ENCODE measurements around the gene PRKAR2B.

Gene PRKAR2B

GRCh38 chr7:107044347-107045194, at the start of gene PRKAR2B:
PRKAR2B (plus strand) TSS chr7:107044705; CDS start chr7:107044908, 203 bp downstream.
- no peaks in the 10 kb centered on the region for H3K27me3 ChIP-seq (ENCODE audit: control insufficient read depth in 5 of 5, insufficient read depth in 4 of 5, low read length in 5 of 5)
- H3K9ac ChIP-seq (ENCODE audit: low read length in 5 of 5): peak within 1 kb of the TSS; percentile 76 to 94 (median 88)
- peak within 1 kb of the TSS; percentile 92 for H3K27ac ChIP-seq (ENCODE audit: low read depth, low read length)
- H3K4me3 ChIP-seq (ENCODE audit: low read depth in 1 of 5, low read length in 5 of 5): peak within 1 kb of the TSS; percentile 89 to 100 (median 95)
- H3K4me1 ChIP-seq (ENCODE audit: control insufficient read depth in 5 of 5, insufficient read depth in 5 of 5, low read length in 5 of 5): peaks cover 0 to 40% (median 32%) of the 10 kb centered on the region in 5 donors
- no peaks in the 10 kb centered on the region for H3K36me3 ChIP-seq (ENCODE audit: control insufficient read depth in 5 of 5, insufficient read depth in 5 of 5, low read length in 5 of 5)
- no peaks in the 10 kb centered on the region for H3K9me3 ChIP-seq (ENCODE audit: control insufficient read depth in 5 of 5, low read length in 5 of 5)

DNA sequence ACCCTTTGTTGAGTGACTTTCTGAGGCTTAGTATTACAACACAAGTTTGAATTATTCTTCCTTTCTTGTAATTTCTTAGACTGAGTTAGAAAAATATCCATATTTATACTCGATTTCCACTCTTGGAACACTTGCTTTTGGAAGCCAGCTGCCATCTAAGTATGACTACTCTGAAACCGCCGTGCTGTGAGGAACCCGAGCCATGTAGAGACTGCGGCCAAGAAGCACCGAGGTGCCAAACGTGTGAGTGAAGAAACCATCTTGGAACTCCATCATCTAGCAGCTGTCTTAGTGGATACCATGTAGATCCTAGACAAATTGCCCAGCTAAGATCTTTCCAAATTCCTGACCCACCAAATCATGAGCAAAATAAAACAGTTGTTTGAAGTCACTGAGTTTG, 49.7 kb upstream of the PRKAR2B start:
- Histone ChIP-seq H3K27me3 (ENCODE audit: control insufficient read depth in 5 of 5, insufficient read depth in 4 of 5, low read length in 5 of 5) (no peaks in the 10 kb centered on the region), H3K9ac (ENCODE audit: low read length in 5 of 5) (no peak overlapping the region), H3K9me3 (ENCODE audit: control insufficient read depth in 5 of 5, low read length in 5 of 5) (no peaks in the 10 kb centered on the region), H3K27ac (ENCODE audit: low read depth, low read length) (no peak overlapping the region), H3K4me1 (ENCODE audit: control insufficient read depth in 5 of 5, insufficient read depth in 5 of 5, low read length in 5 of 5) (peaks cover 0 to 20% (median 16%) of the 10 kb centered on the region in 5 donors), H3K4me3 (ENCODE audit: low read depth in 1 of 5, low read length in 5 of 5) (no peak overlapping the region), H3K36me3 (ENCODE audit: control insufficient read depth in 5 of 5, insufficient read depth in 5 of 5, low read length in 5 of 5) (no peaks in the 10 kb centered on the region)

DNA sequence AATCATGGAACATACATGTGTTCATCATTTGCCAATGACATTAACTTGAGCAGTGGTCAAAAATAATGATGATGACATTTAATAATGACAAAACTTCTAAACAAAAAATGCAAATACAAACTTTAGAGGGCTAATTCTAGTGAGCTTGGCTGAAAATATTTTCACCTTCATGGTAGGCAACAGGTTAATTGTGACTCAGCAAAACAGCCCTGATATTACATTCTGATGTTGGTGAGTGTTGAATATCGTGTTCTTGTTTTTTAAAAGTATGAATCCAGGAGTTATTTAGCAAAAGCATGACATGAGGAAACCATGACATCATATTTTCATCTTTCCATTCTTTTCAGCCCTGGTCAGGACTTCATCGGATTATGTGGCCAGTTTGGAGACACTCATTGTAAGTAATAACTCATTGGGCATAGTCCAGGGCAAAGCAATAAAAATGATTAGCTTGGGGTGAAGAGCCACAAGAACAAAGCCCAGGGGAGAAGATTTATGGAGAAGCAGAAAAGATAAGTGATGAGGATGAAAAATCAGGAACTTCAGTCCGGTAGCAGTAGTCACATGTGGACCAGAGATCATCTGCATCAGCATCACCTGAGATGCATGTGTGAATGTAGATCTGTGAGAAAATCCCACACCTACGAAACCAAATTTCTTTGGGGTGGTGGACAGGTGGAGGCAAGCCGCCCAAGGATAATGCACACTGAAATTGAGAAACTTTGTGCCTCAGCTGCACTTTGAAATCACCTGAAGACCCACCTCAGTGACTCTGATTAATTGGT, 46.8 kb upstream of the PRKAR2B start:
- H3K36me3 ChIP-seq (ENCODE audit: control insufficient read depth in 5 of 5, insufficient read depth in 5 of 5, low read length in 5 of 5): no peaks in the 10 kb centered on the region
- no peak overlapping the region for H3K4me3 ChIP-seq (ENCODE audit: low read depth in 1 of 5, low read length in 5 of 5)
- H3K9ac ChIP-seq (ENCODE audit: low read length in 5 of 5): no peak overlapping the region
- no peaks in the 10 kb centered on the region for H3K27me3 ChIP-seq (ENCODE audit: control insufficient read depth in 5 of 5, insufficient read depth in 4 of 5, low read length in 5 of 5)
- no peaks in the 10 kb centered on the region for H3K9me3 ChIP-seq (ENCODE audit: control insufficient read depth in 5 of 5, low read length in 5 of 5)
- peaks cover 0 to 19% (median 16%) of the 10 kb centered on the region in 5 donors for H3K4me1 ChIP-seq (ENCODE audit: control insufficient read depth in 5 of 5, insufficient read depth in 5 of 5, low read length in 5 of 5)
- peak overlapping the region; percentile 80 for H3K27ac ChIP-seq (ENCODE audit: low read depth, low read length)

GRCh38 chr7:106999023-106999422, 45.5 kb upstream of the PRKAR2B start:
- Histone ChIP-seq H3K9me3 (ENCODE audit: control insufficient read depth in 5 of 5, low read length in 5 of 5) (no peaks in the 10 kb centered on the region), H3K9ac (ENCODE audit: low read length in 5 of 5) (peak overlapping the region in 1 of 5 donors; percentile 48), H3K27me3 (ENCODE audit: control insufficient read depth in 5 of 5, insufficient read depth in 4 of 5, low read length in 5 of 5) (no peaks in the 10 kb centered on the region), H3K36me3 (ENCODE audit: control insufficient read depth in 5 of 5, insufficient read depth in 5 of 5, low read length in 5 of 5) (no peaks in the 10 kb centered on the region), H3K27ac (ENCODE audit: low read depth, low read length) (peak overlapping the region; percentile 80), H3K4me3 (ENCODE audit: low read depth in 1 of 5, low read length in 5 of 5) (no peak overlapping the region), H3K4me1 (ENCODE audit: control insufficient read depth in 5 of 5, insufficient read depth in 5 of 5, low read length in 5 of 5) (peaks cover 0 to 17% (median 13%) of the 10 kb centered on the region in 5 donors)

DNA sequence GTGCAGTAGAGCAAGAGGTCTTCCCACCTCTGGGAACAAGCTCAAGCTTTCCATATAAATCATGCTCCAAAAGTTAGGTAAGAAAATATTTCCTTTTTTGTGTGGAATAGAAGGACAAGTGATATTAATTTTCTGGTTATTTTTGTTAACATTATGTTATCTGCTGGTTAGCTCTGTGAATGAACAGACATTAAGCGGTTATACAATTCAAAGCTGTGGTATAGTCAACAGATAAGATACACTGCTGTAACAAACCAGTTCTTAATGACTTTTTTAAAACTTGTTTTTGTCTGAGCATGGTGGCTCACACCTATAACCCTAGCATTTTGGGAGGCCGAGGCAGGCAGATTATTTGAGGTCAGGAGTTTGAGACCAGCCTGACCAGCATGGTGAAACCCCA, 43.0 kb upstream of the PRKAR2B start:
- H3K9ac ChIP-seq (ENCODE audit: low read length in 5 of 5): no peak overlapping the region
- peaks cover 0 to 15% (median 6%) of the 10 kb centered on the region in 5 donors for H3K4me1 ChIP-seq (ENCODE audit: control insufficient read depth in 5 of 5, insufficient read depth in 5 of 5, low read length in 5 of 5)
- no peaks in the 10 kb centered on the region for H3K9me3 ChIP-seq (ENCODE audit: control insufficient read depth in 5 of 5, low read length in 5 of 5)
- no peaks in the 10 kb centered on the region for H3K36me3 ChIP-seq (ENCODE audit: control insufficient read depth in 5 of 5, insufficient read depth in 5 of 5, low read length in 5 of 5)
- H3K27me3 ChIP-seq (ENCODE audit: control insufficient read depth in 5 of 5, insufficient read depth in 4 of 5, low read length in 5 of 5): no peaks in the 10 kb centered on the region
- no peak overlapping the region for H3K4me3 ChIP-seq (ENCODE audit: low read depth in 1 of 5, low read length in 5 of 5)
- H3K27ac ChIP-seq (ENCODE audit: low read depth, low read length): peak overlapping the region; percentile 63

DNA sequence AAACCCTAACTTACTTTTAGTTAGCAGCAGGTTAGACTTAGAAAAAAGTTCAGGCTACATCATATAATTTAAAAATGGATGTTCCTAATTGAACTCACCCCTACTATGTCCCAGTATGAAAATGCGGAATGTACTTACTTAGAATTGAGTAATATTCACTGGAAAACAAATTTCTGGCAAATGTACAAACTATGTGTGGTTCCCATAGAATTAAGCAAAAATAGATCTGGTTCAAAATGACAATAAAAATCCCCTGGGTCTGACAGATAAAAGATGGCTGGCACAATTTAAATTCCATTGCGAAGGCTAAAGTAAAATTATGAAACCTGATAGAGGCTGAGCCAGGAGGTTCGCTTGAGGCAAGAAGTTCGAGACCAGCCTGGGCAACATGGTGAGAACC, 42.4 kb upstream of the PRKAR2B start:
- H3K36me3 ChIP-seq (ENCODE audit: control insufficient read depth in 5 of 5, insufficient read depth in 5 of 5, low read length in 5 of 5): no peaks in the 10 kb centered on the region
- peaks cover 0 to 15% (median 6%) of the 10 kb centered on the region in 5 donors for H3K4me1 ChIP-seq (ENCODE audit: control insufficient read depth in 5 of 5, insufficient read depth in 5 of 5, low read length in 5 of 5)

GRCh38 chr7:107002529-107002998, 41.9 kb upstream of the PRKAR2B start:
- H3K27me3 ChIP-seq (ENCODE audit: control insufficient read depth in 5 of 5, insufficient read depth in 4 of 5, low read length in 5 of 5): no peaks in the 10 kb centered on the region
- peaks cover 0 to 20% (median 9%) of the 10 kb centered on the region in 5 donors for H3K4me1 ChIP-seq (ENCODE audit: control insufficient read depth in 5 of 5, insufficient read depth in 5 of 5, low read length in 5 of 5)
- H3K9ac ChIP-seq (ENCODE audit: low read length in 5 of 5): no peak overlapping the region
- no peak overlapping the region for H3K4me3 ChIP-seq (ENCODE audit: low read depth in 1 of 5, low read length in 5 of 5)
- H3K9me3 ChIP-seq (ENCODE audit: control insufficient read depth in 5 of 5, low read length in 5 of 5): no peaks in the 10 kb centered on the region
- H3K27ac ChIP-seq (ENCODE audit: low read depth, low read length): peak overlapping the region; percentile 63
- H3K36me3 ChIP-seq (ENCODE audit: control insufficient read depth in 5 of 5, insufficient read depth in 5 of 5, low read length in 5 of 5): no peaks in the 10 kb centered on the region

More for the DNA sequence above, 42.4 kb upstream of the PRKAR2B start:
- H3K27ac ChIP-seq (ENCODE audit: low read depth, low read length): peak overlapping the region; percentile 63
- H3K27me3 ChIP-seq (ENCODE audit: control insufficient read depth in 5 of 5, insufficient read depth in 4 of 5, low read length in 5 of 5): no peaks in the 10 kb centered on the region
- no peak overlapping the region for H3K9ac ChIP-seq (ENCODE audit: low read length in 5 of 5)
- no peaks in the 10 kb centered on the region for H3K9me3 ChIP-seq (ENCODE audit: control insufficient read depth in 5 of 5, low read length in 5 of 5)
- H3K4me3 ChIP-seq (ENCODE audit: low read depth in 1 of 5, low read length in 5 of 5): no peak overlapping the region

DNA sequence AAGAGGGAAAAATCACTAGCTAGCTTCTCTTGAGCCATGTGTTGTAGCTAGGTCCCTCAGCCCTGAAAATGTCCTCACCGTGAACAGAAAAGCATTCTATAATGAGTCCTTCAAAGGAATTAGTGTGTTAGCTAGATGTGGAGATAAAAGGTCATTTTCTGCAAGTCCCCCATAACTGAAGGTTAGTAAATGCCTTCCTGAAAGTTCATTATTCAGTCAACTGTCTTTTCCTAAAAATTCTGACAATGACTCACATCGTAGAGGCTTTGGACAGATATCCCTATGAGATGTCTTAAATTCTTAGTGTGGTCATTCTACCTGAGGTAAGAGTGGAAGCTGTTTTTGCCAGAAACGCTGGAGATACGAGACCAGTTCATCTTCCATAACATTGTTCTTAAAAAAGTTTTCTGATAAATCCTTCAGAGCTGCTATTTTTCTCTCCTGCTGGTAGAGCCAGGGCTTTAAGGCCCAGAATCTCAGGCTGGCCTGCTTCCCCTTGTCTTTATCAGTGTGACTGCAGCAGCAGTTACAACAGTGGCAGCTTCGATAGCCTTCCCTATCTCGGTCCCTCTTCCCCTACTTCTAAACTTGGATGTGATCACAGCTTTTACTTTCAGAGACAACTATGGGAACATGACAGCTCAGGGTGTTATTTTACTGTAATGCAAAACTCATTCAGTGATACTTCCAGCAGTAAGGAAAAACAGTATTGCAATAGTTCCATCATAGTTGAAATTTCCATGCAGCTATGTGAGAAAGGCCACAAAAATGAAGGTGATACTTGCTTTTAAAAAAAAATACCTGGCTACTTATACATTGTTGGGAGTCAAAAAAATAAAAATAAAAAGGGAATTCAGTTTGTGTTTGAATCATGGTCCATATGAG, 37.3 kb upstream of the PRKAR2B start:
- no peaks in the 10 kb centered on the region for H3K36me3 ChIP-seq (ENCODE audit: control insufficient read depth in 5 of 5, insufficient read depth in 5 of 5, low read length in 5 of 5)
- H3K4me3 ChIP-seq (ENCODE audit: low read depth in 1 of 5, low read length in 5 of 5): no peak overlapping the region
- peak overlapping the region in 1 of 5 donors; percentile 35 for H3K9ac ChIP-seq (ENCODE audit: low read length in 5 of 5)
- H3K27me3 ChIP-seq (ENCODE audit: control insufficient read depth in 5 of 5, insufficient read depth in 4 of 5, low read length in 5 of 5): no peaks in the 10 kb centered on the region
- peak overlapping the region; percentile 61 for H3K27ac ChIP-seq (ENCODE audit: low read depth, low read length)
- no peaks in the 10 kb centered on the region for H3K9me3 ChIP-seq (ENCODE audit: control insufficient read depth in 5 of 5, low read length in 5 of 5)
- peaks cover 0 to 14% (median 4%) of the 10 kb centered on the region in 5 donors for H3K4me1 ChIP-seq (ENCODE audit: control insufficient read depth in 5 of 5, insufficient read depth in 5 of 5, low read length in 5 of 5)

DNA sequence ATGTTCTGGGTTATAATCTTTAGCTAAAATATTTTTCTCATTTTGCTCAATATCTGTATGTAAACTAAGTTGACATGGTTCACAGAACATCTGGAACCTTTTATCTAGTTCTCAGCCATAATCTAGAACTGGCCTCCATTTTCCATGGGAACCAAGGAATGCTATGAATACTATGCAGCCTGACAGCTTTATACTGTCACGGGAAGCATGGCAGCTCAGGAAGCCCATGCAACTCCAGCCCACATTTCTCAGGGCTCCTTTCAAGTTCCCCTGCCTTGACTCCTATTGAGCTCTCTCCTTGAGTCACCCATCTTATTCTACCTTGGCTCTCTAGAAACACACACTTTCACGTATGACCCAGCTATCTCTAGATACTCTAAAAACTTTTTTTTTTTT, 36.6 kb upstream of the PRKAR2B start:
- Histone ChIP-seq H3K27me3 (ENCODE audit: control insufficient read depth in 5 of 5, insufficient read depth in 4 of 5, low read length in 5 of 5) (no peaks in the 10 kb centered on the region), H3K36me3 (ENCODE audit: control insufficient read depth in 5 of 5, insufficient read depth in 5 of 5, low read length in 5 of 5) (no peaks in the 10 kb centered on the region), H3K4me3 (ENCODE audit: low read depth in 1 of 5, low read length in 5 of 5) (no peak overlapping the region), H3K9me3 (ENCODE audit: control insufficient read depth in 5 of 5, low read length in 5 of 5) (no peaks in the 10 kb centered on the region), H3K9ac (ENCODE audit: low read length in 5 of 5) (no peak overlapping the region), H3K27ac (ENCODE audit: low read depth, low read length) (peak overlapping the region; percentile 61), H3K4me1 (ENCODE audit: control insufficient read depth in 5 of 5, insufficient read depth in 5 of 5, low read length in 5 of 5) (peaks cover 0 to 12% (median 4%) of the 10 kb centered on the region in 5 donors)
